Peyer's patch (tissue), 4 donors: ENCODE measurements around the gene SPIC.

Experiments
- CTCF ChIP-seq, 6 experiments: fragments of 450-650 bp in 4 of 6; fragments of 200-600 bp in 2 of 6; sonication (generic) in 1 of 6; IDR thresholded peaks; one replicate each; pipeline ENCODE4 v1.5.1; 2017 to 2019; ENCODE audit warnings: antibody characterized with exemption in 6 of 6, mild to moderate bottlenecking in 3 of 6, moderate library complexity in 1 of 6
- POLR2A ChIP-seq, 2 donors: fragments of 450-650 bp; IDR thresholded peaks; one replicate each; pipeline ENCODE4 v1.5.1; 2017; ENCODE audit warnings: antibody characterized with exemption in 2 of 2, mild to moderate bottlenecking in 2 of 2, moderate library complexity in 2 of 2

GRCh38 chr12:101501410-101501995, 26.4 kb downstream of the SPIC start:
- no peak for TF ChIP-seq CTCF (IDR thresholded peaks at IDR 0.05)
- no peak for TF ChIP-seq POLR2A (IDR thresholded peaks at IDR 0.05)
